Activated CD4-positive, alpha-beta T cell treated with anti-CD3 and anti-CD28 coated beads for 36 hours (primary cell): ENCODE data around the gene EPM2A. TPM values are rescaled to one million over a fixed set of nuclear protein-coding genes. Genes with fewer than 3 reads are reported as not detected.

Source experiments
- ATAC-seq: fragments of 200-7000 bp; cut with Tn5 transposase; one replicate; pipeline ENCODE4 v1.10.0; 2021; ENCODE audit warnings: mild to moderate bottlenecking, moderate library complexity
- CTCF ChIA-PET: fragments of 350-600 bp; sonication (Branson Sonifier 250); formaldehyde crosslinking; loops from one replicate; lab custom pipeline; 2021; ENCODE audit warnings: antibody characterized with exemption; lab: Charles Lee
- POLR2A ChIA-PET: fragments of 350-600 bp; sonication (Branson Sonifier 250); formaldehyde crosslinking; loops from one replicate; lab custom pipeline; 2021; ENCODE audit warnings: antibody characterized with exemption, inconsistent platforms; lab: Charles Lee
- DNase-seq: peaks from one replicate; pipeline ENCODE4 v3.0.0-alpha.2; 2020
- H3K27ac Mint-ChIP-seq: one replicate; pipeline ENCODE4 v1.8.0; 2021; ENCODE audit warnings: mixed read lengths
- H3K27me3 Mint-ChIP-seq: one replicate; pipeline ENCODE4 v1.8.0; 2021; ENCODE audit warnings: mixed read lengths
- H3K36me3 Mint-ChIP-seq: one replicate; pipeline ENCODE4 v1.8.0; 2021; ENCODE audit warnings: low read depth, mixed read lengths
- H3K4me1 Mint-ChIP-seq: one replicate; pipeline ENCODE4 v1.8.0; 2021; ENCODE audit warnings: mixed read lengths
- H3K4me3 Mint-ChIP-seq: one replicate; pipeline ENCODE4 v1.8.0; 2021; ENCODE audit warnings: mild to moderate bottlenecking, moderate library complexity, mixed read lengths
- H3K9me3 Mint-ChIP-seq: one replicate; pipeline ENCODE4 v1.8.0; 2021; ENCODE audit warnings: low read depth, mixed read lengths
- intact Hi-C, 2 experiments: fragments of 100-400 bp; cut with DNase I in 1 of 2; cut with micrococcal nuclease in 1 of 2; formaldehyde crosslinking; loops; one replicate each; pipeline versions ENCODE4 v1.14.2 to v1.15.1; 2022 to 2024; cut with DNase I, micrococcal nuclease
- total RNA-seq, 2 experiments: library from RNA; stranded (reverse); gene quantifications; one replicate each; pipeline ENCODE4 v1.2.3, GENCODE V29; 2021

Gene EPM2A
- total RNA-seq, 2 experiments from 2014 or later, result 6.7 to 7.2 TPM

GRCh38 chr6:145731447-145731846, 3.9 kb downstream of the EPM2A start:
- peaks cover 15% of the 10 kb centered on the region for H3K9me3 Mint-ChIP-seq
- CTCF ChIA-PET, result no interaction called here
- DNase-seq, result peak; percentile 35
- POLR2A ChIA-PET, result no interaction called here
- no peak for ATAC-seq
- intact Hi-C loops, result loop anchor here in 1 of 2 experiments (10.0 kb wide), 2 partner anchors 623 to 1517 kb away; no protein-coding TSS in a partner anchor
- H3K4me3 Mint-ChIP-seq, result no peak overlapping the region
- no peak overlapping the region for H3K27ac Mint-ChIP-seq
- H3K36me3 Mint-ChIP-seq, result peaks cover 22% of the 10 kb centered on the region
- no peaks in the 10 kb centered on the region for H3K27me3 Mint-ChIP-seq
- peaks cover 28% of the 10 kb centered on the region for H3K4me1 Mint-ChIP-seq

- H3K36me3 Mint-ChIP-seq, result peaks cover 22% of the 10 kb centered on the region
- CTCF ChIA-PET, result no interaction called here
- POLR2A ChIA-PET, result no interaction called here
Observed at GRCh38 chr6:145729887-145730286, 5.4 kb downstream of the EPM2A start.

GRCh38 chr6:145728444-145729385, 6.6 kb downstream of the EPM2A start:
- CTCF ChIA-PET, result interaction anchor here (0.6 to 0.9 kb wide), 3 partner anchors 42 to 682 kb away, joined by 3 read pairs; no protein-coding TSS in a partner anchor
- POLR2A ChIA-PET, result no interaction called here
- H3K9me3 Mint-ChIP-seq, result peaks cover 17% of the 10 kb centered on the region
- peaks cover 26% of the 10 kb centered on the region for H3K36me3 Mint-ChIP-seq
- DNase-seq (no peak), ATAC-seq (no peak)
- intact Hi-C loops, result no loop called here
- H3K27me3 Mint-ChIP-seq, result no peaks in the 10 kb centered on the region
- peaks cover 28% of the 10 kb centered on the region for H3K4me1 Mint-ChIP-seq
- no peak overlapping the region for H3K27ac Mint-ChIP-seq
- H3K4me3 Mint-ChIP-seq, result no peak overlapping the region

More at GRCh38 chr6:145729887-145730286, 5.4 kb downstream of the EPM2A start:
- Mint-ChIP-seq H3K27ac (no peak overlapping the region), H3K4me3 (no peak overlapping the region), H3K4me1 (peaks cover 32% of the 10 kb centered on the region), H3K9me3 (peaks cover 15% of the 10 kb centered on the region), H3K27me3 (no peaks in the 10 kb centered on the region)
- intact Hi-C loops, result loop anchor here in 1 of 2 experiments (10.0 kb wide), 2 partner anchors 625 to 1515 kb away; no protein-coding TSS in a partner anchor
- ATAC-seq (no peak), DNase-seq (no peak)

- intact Hi-C loops, result no loop called here
- Mint-ChIP-seq H3K4me1 (peaks cover 27% of the 10 kb centered on the region), H3K36me3 (peaks cover 26% of the 10 kb centered on the region), H3K27me3 (no peaks in the 10 kb centered on the region), H3K9me3 (peaks cover 17% of the 10 kb centered on the region), H3K4me3 (no peak overlapping the region), H3K27ac (no peak overlapping the region)
- CTCF ChIA-PET, result interaction anchor here (0.6 to 0.9 kb wide), 3 partner anchors 41 to 683 kb away, joined by 3 read pairs; no protein-coding TSS in a partner anchor
- POLR2A ChIA-PET, result no interaction called here
- ATAC-seq, result peak; percentile 52
- DNase-seq, result peak; percentile 6
Observed at GRCh38 chr6:145727817-145728388, 7.4 kb downstream of the EPM2A start.

- ATAC-seq (peak; percentile 47), DNase-seq (no peak)
- Mint-ChIP-seq H3K27me3 (no peaks in the 10 kb centered on the region), H3K36me3 (peaks cover 26% of the 10 kb centered on the region), H3K27ac (no peak overlapping the region), H3K4me1 (peaks cover 15% of the 10 kb centered on the region), H3K9me3 (peaks cover 20% of the 10 kb centered on the region), H3K4me3 (no peak overlapping the region)
- POLR2A ChIA-PET, result no interaction called here
- CTCF ChIA-PET, result interaction anchor here (0.6 to 0.8 kb wide), 2 partner anchors 92 to 171 kb away, joined by 3 read pairs; no protein-coding TSS in a partner anchor
- intact Hi-C loops, result no loop called here
Observed at GRCh38 chr6:145725570-145725969, 9.8 kb downstream of the EPM2A start.

- ChIA-PET CTCF (no interaction called here), POLR2A (no interaction called here)
- intact Hi-C loops, result no loop called here
- DNase-seq (no peak), ATAC-seq (no peak)
- H3K4me3 Mint-ChIP-seq, result no peak overlapping the region
- H3K4me1 Mint-ChIP-seq, result peaks cover 15% of the 10 kb centered on the region
- no peaks in the 10 kb centered on the region for H3K27me3 Mint-ChIP-seq
- no peak overlapping the region for H3K27ac Mint-ChIP-seq
- peaks cover 11% of the 10 kb centered on the region for H3K9me3 Mint-ChIP-seq
- H3K36me3 Mint-ChIP-seq, result peaks cover 17% of the 10 kb centered on the region
Observed at GRCh38 chr6:145723646-145724045, 11.7 kb downstream of the EPM2A start.

GRCh38 chr6:145722190-145722589, 13.1 kb downstream of the EPM2A start:
- POLR2A ChIA-PET, result interaction anchor here (0.6 kb wide), 1 partner anchor 92 kb away, joined by 3 read pairs; no protein-coding TSS in a partner anchor
- Mint-ChIP-seq H3K27ac (no peak overlapping the region), H3K27me3 (no peaks in the 10 kb centered on the region), H3K4me3 (no peak overlapping the region), H3K9me3 (peaks cover 5% of the 10 kb centered on the region), H3K36me3 (peaks cover 12% of the 10 kb centered on the region), H3K4me1 (peaks cover 7% of the 10 kb centered on the region)
- CTCF ChIA-PET, result interaction anchor here (1.6 kb wide), 1 partner anchor 19 kb away, joined by 3 read pairs; no protein-coding TSS in a partner anchor
- ATAC-seq (no peak), DNase-seq (no peak)
- intact Hi-C loops, result no loop called here

- H3K27me3 Mint-ChIP-seq, result no peaks in the 10 kb centered on the region
- intact Hi-C loops, result no loop called here
- CTCF ChIA-PET, result interaction anchor here (0.8 to 1.6 kb wide), 2 partner anchors 18 to 167 kb away, joined by 3 read pairs; no protein-coding TSS in a partner anchor
- DNase-seq, result no peak
- POLR2A ChIA-PET, result no interaction called here
- H3K9me3 Mint-ChIP-seq, result peaks cover 8% of the 10 kb centered on the region
- H3K36me3 Mint-ChIP-seq, result peaks cover 16% of the 10 kb centered on the region
- H3K4me1 Mint-ChIP-seq, result peaks cover 5% of the 10 kb centered on the region
- ATAC-seq, result no peak
- no peak overlapping the region for H3K27ac Mint-ChIP-seq
- no peak overlapping the region for H3K4me3 Mint-ChIP-seq
Observed at GRCh38 chr6:145721144-145721543, 14.2 kb downstream of the EPM2A start.

- H3K9me3 Mint-ChIP-seq, result peaks cover 20% of the 10 kb centered on the region
- DNase-seq, result no peak
- H3K36me3 Mint-ChIP-seq, result peaks cover 27% of the 10 kb centered on the region
- POLR2A ChIA-PET, result no interaction called here
- intact Hi-C loops, result no loop called here
- CTCF ChIA-PET, result no interaction called here
- H3K27me3 Mint-ChIP-seq, result no peaks in the 10 kb centered on the region
- H3K4me1 Mint-ChIP-seq, result no peaks in the 10 kb centered on the region
- no peak for ATAC-seq
- H3K4me3 Mint-ChIP-seq, result no peak overlapping the region
- H3K27ac Mint-ChIP-seq, result no peak overlapping the region
Observed at GRCh38 chr6:145715426-145715825, 19.9 kb downstream of the EPM2A start.

GRCh38 chr6:145714731-145715130, 20.6 kb downstream of the EPM2A start:
- Mint-ChIP-seq H3K4me3 (no peak overlapping the region), H3K36me3 (peaks cover 27% of the 10 kb centered on the region), H3K27me3 (no peaks in the 10 kb centered on the region), H3K27ac (no peak overlapping the region), H3K4me1 (no peaks in the 10 kb centered on the region), H3K9me3 (peaks cover 20% of the 10 kb centered on the region)
- DNase-seq (no peak), ATAC-seq (no peak)
- intact Hi-C loops, result no loop called here
- ChIA-PET CTCF (no interaction called here), POLR2A (no interaction called here)

- Mint-ChIP-seq H3K27ac (no peak overlapping the region), H3K9me3 (peaks cover 20% of the 10 kb centered on the region), H3K36me3 (peaks cover 31% of the 10 kb centered on the region), H3K27me3 (no peaks in the 10 kb centered on the region), H3K4me1 (no peaks in the 10 kb centered on the region), H3K4me3 (no peak overlapping the region)
- no peak for ATAC-seq
- ChIA-PET CTCF (interaction anchor here (1.7 kb wide), 1 partner anchor 10 kb away, joined by 4 read pairs; no protein-coding TSS in a partner anchor), POLR2A (no interaction called here)
- intact Hi-C loops, result no loop called here
- no peak for DNase-seq
Observed at GRCh38 chr6:145713773-145714172, 21.5 kb downstream of the EPM2A start.
